ENCODE results near the gene KIAA1671.

DNA sequence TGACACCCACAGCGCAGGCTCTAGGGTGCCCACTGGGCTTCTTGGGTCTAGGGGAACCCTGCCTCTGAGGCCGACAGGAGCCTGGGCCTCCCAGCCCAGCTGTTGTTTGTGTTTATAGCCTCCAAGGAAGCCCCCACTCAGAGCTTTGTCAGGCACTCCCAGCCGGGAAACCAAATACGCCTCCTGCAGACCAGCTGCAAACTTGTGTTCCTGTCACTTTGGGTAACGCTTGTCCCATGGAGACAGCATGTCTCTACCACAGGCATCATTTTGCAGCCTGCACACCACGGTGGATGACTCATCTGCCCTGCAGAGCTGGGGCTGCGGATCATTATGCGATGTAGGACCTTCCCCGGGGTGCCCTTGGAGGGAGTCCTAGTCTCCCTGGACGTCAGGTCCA is 206.5 kb downstream of the KIAA1671 start:
- TF ChIP-seq, protein P1, sequence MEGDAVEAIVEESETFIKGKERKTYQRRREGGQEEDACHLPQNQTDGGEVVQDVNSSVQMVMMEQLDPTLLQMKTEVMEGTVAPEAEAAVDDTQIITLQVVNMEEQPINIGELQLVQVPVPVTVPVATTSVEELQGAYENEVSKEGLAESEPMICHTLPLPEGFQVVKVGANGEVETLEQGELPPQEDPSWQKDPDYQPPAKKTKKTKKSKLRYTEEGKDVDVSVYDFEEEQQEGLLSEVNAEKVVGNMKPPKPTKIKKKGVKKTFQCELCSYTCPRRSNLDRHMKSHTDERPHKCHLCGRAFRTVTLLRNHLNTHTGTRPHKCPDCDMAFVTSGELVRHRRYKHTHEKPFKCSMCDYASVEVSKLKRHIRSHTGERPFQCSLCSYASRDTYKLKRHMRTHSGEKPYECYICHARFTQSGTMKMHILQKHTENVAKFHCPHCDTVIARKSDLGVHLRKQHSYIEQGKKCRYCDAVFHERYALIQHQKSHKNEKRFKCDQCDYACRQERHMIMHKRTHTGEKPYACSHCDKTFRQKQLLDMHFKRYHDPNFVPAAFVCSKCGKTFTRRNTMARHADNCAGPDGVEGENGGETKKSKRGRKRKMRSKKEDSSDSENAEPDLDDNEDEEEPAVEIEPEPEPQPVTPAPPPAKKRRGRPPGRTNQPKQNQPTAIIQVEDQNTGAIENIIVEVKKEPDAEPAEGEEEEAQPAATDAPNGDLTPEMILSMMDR (conservative IDR thresholded peaks at IDR 0.05), result no peak
- TF ChIP-seq ZFX (IDR thresholded peaks at IDR 0.05), result no peak
